ENCODE measurements around the gene BMPER. TPM values are rescaled to one million over a fixed set of nuclear protein-coding genes. Genes with fewer than 3 reads are reported as not detected.
A peak's percentile ranks its signal among the peaks of the same experiment; 100 is the strongest.

Gene BMPER
- total and polyA plus RNA-seq, 5 donors = 1.3 to 6.9 (median 5.1) TPM

DNA sequence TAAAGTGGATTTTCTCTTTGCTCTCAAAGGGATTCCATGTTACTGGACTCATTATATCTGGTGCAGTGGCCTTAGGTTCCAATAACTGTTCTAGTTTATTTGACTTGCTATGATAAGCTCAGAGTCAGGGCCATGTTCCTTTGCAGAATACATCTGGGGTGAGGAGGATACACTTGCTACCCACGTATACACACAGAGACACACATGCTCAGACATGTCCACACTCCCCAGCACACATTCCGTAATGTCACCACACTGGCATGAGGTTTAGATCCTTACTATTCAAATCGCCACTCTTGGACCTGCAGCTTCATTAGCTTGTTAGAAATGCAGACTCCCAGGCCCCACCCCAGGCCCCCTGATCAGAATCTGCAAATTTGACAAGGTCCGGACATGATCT is 195.3 kb downstream of the BMPER start:
- H3K4me3 ChIP-seq (ENCODE audit: low read length) = no peak overlapping the region
- H3K4me1 ChIP-seq (ENCODE audit: control insufficient read depth, insufficient read depth, low read length) = peaks cover 2% of the 10 kb centered on the region
- 89% methylated on average over 4 of the region's 4 CpGs for WGBS
- intact Hi-C loops (cut with DNase I) = no loop called here
- ATAC-seq = no peak
- H3K9me3 ChIP-seq (ENCODE audit: control insufficient read depth, low read length) = no peaks in the 10 kb centered on the region
- no peak for DNase-seq
- no peaks in the 10 kb centered on the region for H3K27me3 ChIP-seq (ENCODE audit: control insufficient read depth, insufficient read depth)
- no peak overlapping the region for H3K27ac ChIP-seq (ENCODE audit: low read length)

GRCh38 chr7:34104115-34104514 is 198.8 kb downstream of the BMPER start:
- Histone ChIP-seq H3K4me1 (ENCODE audit: control insufficient read depth, insufficient read depth, low read length) (no peaks in the 10 kb centered on the region), H3K4me3 (ENCODE audit: low read length) (no peak overlapping the region), H3K27ac (ENCODE audit: low read length) (no peak overlapping the region), H3K9me3 (ENCODE audit: control insufficient read depth, low read length) (no peaks in the 10 kb centered on the region), H3K27me3 (ENCODE audit: control insufficient read depth, insufficient read depth) (no peaks in the 10 kb centered on the region)
- intact Hi-C loops (cut with DNase I) = no loop called here
- DNase-seq = no peak
- WGBS = 59% methylated on average over 6 of the region's 6 CpGs
- ATAC-seq = no peak

- intact Hi-C loops (cut with DNase I) = no loop called here
- DNase-seq = no peak
- ATAC-seq = no peak
- Histone ChIP-seq H3K4me1 (ENCODE audit: control insufficient read depth, insufficient read depth, low read length) (no peaks in the 10 kb centered on the region), H3K27ac (ENCODE audit: low read length) (no peak overlapping the region), H3K4me3 (ENCODE audit: low read length) (no peak overlapping the region), H3K27me3 (ENCODE audit: control insufficient read depth, insufficient read depth) (no peaks in the 10 kb centered on the region), H3K9me3 (ENCODE audit: control insufficient read depth, low read length) (no peaks in the 10 kb centered on the region)
- 86% methylated on average over 1 of the region's 1 CpG for WGBS
These were observed 199.7 kb downstream of the BMPER start for GRCh38 chr7:34104992-34105391.

DNA sequence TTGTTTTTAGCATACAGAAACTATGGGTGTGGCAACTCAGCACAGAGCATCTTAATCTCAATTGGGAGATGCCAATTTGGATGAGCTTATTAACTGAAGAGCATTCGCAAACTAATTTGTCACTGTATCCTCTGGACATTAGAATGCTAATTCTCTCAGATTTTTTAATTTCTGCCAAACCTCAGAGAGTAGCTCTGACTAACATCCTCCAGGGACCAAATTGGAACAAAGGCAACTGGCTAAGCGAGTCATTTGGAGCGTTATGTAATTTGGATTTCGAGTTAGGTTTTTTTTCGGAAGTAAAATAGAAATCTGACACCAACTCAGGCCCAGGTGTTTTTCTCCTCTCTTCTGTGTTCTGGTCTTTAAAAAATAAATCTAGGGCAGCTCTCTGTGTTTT is 201.9 kb downstream of the BMPER start:
- Histone ChIP-seq H3K27ac (ENCODE audit: low read length) (no peak overlapping the region), H3K27me3 (ENCODE audit: control insufficient read depth, insufficient read depth) (no peaks in the 10 kb centered on the region), H3K9me3 (ENCODE audit: control insufficient read depth, low read length) (no peaks in the 10 kb centered on the region), H3K4me3 (ENCODE audit: low read length) (no peak overlapping the region), H3K4me1 (ENCODE audit: control insufficient read depth, insufficient read depth, low read length) (peaks cover 1% of the 10 kb centered on the region)
- DNase-seq (no peak), ATAC-seq (peak; percentile 67 to 69)
- WGBS = 33% methylated on average over 5 of the region's 5 CpGs
- intact Hi-C loops (cut with DNase I) = no loop called here

GRCh38 chr7:34108165-34108564 is 202.8 kb downstream of the BMPER start:
- no peaks in the 10 kb centered on the region for H3K27me3 ChIP-seq (ENCODE audit: control insufficient read depth, insufficient read depth)
- intact Hi-C loops (cut with DNase I) = no loop called here
- WGBS = 68% methylated on average over 4 of the region's 4 CpGs
- no peaks in the 10 kb centered on the region for H3K9me3 ChIP-seq (ENCODE audit: control insufficient read depth, low read length)
- no peak overlapping the region for H3K4me3 ChIP-seq (ENCODE audit: low read length)
- peak in 2 of 3 donors; percentile 34 to 66 for DNase-seq
- ATAC-seq = peak; percentile 89 to 91
- peaks cover 1% of the 10 kb centered on the region for H3K4me1 ChIP-seq (ENCODE audit: control insufficient read depth, insufficient read depth, low read length)
- H3K27ac ChIP-seq (ENCODE audit: low read length) = no peak overlapping the region

DNA sequence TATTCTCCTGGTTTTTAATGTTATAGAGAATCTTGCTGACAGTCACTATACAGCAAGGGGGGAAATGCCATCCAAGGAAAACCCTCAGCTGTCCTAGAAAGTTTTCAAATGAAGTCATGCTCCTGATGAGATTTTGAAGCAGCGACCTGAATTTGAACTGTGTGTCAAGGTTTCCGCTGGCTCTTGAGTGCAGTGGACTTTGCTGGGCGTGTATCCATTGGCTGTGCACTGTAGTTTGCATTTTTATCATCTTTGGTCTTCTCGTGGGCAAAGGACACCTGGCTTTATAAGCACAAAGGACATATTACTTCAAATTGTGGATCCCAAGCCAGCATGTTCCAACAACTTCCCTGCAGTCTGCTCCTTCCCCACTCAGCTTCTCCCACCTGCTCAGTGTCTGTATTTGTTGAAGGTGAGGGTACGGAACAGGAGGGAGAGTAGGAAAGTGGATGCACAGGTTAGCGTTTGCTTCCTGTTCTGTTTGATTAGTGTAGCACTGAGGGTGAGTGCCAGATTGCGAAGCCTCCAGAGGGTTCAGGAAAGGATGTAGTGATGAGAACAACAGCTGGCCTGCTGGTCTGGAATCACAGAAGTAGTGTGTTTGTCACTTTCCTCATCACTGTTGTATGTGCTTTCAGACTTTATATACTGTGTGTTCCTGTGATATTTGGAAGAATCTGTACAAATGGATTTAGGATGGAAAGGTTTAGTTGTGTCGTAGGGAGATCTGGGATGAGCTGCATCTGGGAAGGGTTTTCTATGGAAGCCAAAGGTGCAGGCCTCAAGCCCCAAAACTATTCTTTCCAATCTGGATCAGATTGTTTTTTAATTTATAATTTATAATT is 204.8 kb downstream of the BMPER start:
- Histone ChIP-seq H3K27me3 (ENCODE audit: control insufficient read depth, insufficient read depth) (no peaks in the 10 kb centered on the region), H3K27ac (ENCODE audit: low read length) (no peak overlapping the region), H3K9me3 (ENCODE audit: control insufficient read depth, low read length) (no peaks in the 10 kb centered on the region), H3K4me1 (ENCODE audit: control insufficient read depth, insufficient read depth, low read length) (peaks cover 1% of the 10 kb centered on the region), H3K4me3 (ENCODE audit: low read length) (no peak overlapping the region)
- peak in 1 of 2 donors; percentile 58 for ATAC-seq
- intact Hi-C loops (cut with DNase I) = no loop called here
- WGBS = 50% methylated on average over 8 of the region's 8 CpGs
- peak in 1 of 3 donors; percentile 62 for DNase-seq

DNA sequence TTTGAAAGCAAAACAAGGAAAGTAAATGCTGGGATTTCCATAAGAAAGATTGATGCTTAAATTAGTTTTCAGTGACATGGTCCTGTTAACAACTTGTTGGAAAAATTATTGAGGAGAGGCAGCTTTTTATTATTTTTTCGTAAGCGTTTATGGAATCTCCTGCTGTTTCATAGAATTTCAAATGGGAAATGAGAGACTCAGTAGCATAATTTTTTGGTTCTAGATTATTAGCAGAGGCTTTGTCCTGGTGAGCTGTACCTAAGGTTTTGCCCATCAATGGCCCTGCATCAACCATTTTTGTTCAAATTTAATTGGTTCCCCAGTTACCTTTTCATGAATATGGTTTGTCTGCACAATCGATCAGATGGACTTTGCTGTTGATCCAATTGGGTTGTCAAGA is 205.7 kb downstream of the BMPER start:
- Histone ChIP-seq H3K27ac (ENCODE audit: low read length) (no peak overlapping the region), H3K27me3 (ENCODE audit: control insufficient read depth, insufficient read depth) (no peaks in the 10 kb centered on the region), H3K4me1 (ENCODE audit: control insufficient read depth, insufficient read depth, low read length) (peaks cover 1% of the 10 kb centered on the region), H3K4me3 (ENCODE audit: low read length) (no peak overlapping the region), H3K9me3 (ENCODE audit: control insufficient read depth, low read length) (no peaks in the 10 kb centered on the region)
- ATAC-seq (no peak), DNase-seq (no peak)
- intact Hi-C loops (cut with DNase I) = no loop called here
- 74% methylated on average over 3 of the region's 3 CpGs for WGBS

DNA sequence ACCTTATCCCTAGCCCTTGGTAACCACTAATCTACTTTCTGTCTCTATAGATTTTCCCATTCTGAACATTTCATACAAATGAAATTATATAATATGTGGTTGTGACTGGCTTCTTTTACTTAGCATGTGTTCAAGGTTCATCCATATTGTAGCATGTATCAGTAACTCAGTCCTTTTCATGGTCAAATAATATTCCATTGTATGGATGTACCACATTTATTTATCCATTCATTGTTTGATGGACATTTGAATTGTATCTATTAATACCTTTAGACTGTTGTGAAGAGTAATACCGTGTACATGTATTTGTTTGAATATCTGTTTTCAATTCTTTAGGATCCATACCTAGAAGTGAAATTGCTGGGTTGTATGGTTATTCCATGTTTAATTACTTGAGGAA is 210.2 kb downstream of the BMPER start:
- 88% methylated on average over 1 of the region's 1 CpG for WGBS
- Histone ChIP-seq H3K9me3 (ENCODE audit: control insufficient read depth, low read length) (no peaks in the 10 kb centered on the region), H3K27ac (ENCODE audit: low read length) (no peak overlapping the region), H3K4me3 (ENCODE audit: low read length) (no peak overlapping the region), H3K4me1 (ENCODE audit: control insufficient read depth, insufficient read depth, low read length) (peaks cover 1% of the 10 kb centered on the region), H3K27me3 (ENCODE audit: control insufficient read depth, insufficient read depth) (no peaks in the 10 kb centered on the region)
- no peak for DNase-seq
- intact Hi-C loops (cut with DNase I) = no loop called here
- ATAC-seq = no peak

DNA sequence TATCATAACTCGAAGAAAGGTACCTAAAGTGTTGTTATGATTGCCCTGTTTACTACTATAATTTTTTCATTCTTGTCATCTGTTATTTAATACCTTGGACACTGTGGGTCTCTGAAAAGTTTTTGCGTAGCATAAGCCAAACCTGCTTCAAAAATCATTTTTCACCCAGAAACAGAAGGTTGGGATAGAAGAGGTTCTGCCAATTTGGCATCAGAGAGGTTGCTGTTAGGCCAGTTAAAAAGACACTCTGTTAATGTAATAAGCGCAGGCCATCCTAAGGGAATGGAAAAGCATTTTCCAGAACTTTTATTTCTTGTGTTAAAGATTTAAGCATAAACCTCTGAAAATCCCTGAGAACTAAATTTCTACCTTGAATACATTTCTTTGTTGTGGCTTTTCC is 212.2 kb downstream of the BMPER start:
- Histone ChIP-seq H3K27me3 (ENCODE audit: control insufficient read depth, insufficient read depth) (no peaks in the 10 kb centered on the region), H3K4me3 (ENCODE audit: low read length) (no peak overlapping the region), H3K27ac (ENCODE audit: low read length) (no peak overlapping the region), H3K4me1 (ENCODE audit: control insufficient read depth, insufficient read depth, low read length) (no peaks in the 10 kb centered on the region), H3K9me3 (ENCODE audit: control insufficient read depth, low read length) (no peaks in the 10 kb centered on the region)
- intact Hi-C loops (cut with DNase I) = no loop called here
- 74% methylated on average over 3 of the region's 3 CpGs for WGBS
- DNase-seq = no peak
- no peak for ATAC-seq

DNA sequence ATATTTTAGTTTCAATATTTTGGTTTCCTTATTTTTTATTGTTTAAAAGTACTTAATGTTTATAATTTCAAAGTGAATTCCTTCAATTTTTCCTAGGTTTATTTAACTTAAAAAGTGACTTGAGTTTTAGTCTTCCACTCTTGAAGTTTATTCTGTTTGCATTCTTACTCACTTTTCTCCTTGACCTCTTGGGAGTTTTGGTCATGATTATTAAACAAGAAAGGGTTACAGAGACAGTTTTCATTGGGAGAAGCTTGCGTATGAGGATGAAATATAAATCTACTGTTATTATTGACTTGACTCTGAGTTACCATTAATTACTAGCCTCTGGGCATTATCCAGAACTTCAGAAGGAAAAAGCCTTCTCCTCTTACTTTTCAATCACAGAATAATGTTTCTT is 216.0 kb downstream of the BMPER start:
- intact Hi-C loops (cut with DNase I) = no loop called here
- H3K27ac ChIP-seq (ENCODE audit: low read length) = no peak overlapping the region
- WGBS = 85% methylated on average over 1 of the region's 1 CpG
- ATAC-seq (no peak), DNase-seq (no peak)
- no peak overlapping the region for H3K4me3 ChIP-seq (ENCODE audit: low read length)
- no peaks in the 10 kb centered on the region for H3K4me1 ChIP-seq (ENCODE audit: control insufficient read depth, insufficient read depth, low read length)
- no peaks in the 10 kb centered on the region for H3K27me3 ChIP-seq (ENCODE audit: control insufficient read depth, insufficient read depth)
- H3K9me3 ChIP-seq (ENCODE audit: control insufficient read depth, low read length) = no peaks in the 10 kb centered on the region

- Histone ChIP-seq H3K4me3 (ENCODE audit: low read length) (no peak overlapping the region), H3K9me3 (ENCODE audit: control insufficient read depth, low read length) (no peaks in the 10 kb centered on the region), H3K27ac (ENCODE audit: low read length) (no peak overlapping the region), H3K27me3 (ENCODE audit: control insufficient read depth, insufficient read depth) (no peaks in the 10 kb centered on the region), H3K4me1 (ENCODE audit: control insufficient read depth, insufficient read depth, low read length) (no peaks in the 10 kb centered on the region)
- DNase-seq = no peak
- WGBS = 69% methylated on average over 2 of the region's 2 CpGs
- ATAC-seq = no peak
- intact Hi-C loops (cut with DNase I) = no loop called here
These were observed 218.0 kb downstream of the BMPER start for GRCh38 chr7:34123316-34123715.

DNA sequence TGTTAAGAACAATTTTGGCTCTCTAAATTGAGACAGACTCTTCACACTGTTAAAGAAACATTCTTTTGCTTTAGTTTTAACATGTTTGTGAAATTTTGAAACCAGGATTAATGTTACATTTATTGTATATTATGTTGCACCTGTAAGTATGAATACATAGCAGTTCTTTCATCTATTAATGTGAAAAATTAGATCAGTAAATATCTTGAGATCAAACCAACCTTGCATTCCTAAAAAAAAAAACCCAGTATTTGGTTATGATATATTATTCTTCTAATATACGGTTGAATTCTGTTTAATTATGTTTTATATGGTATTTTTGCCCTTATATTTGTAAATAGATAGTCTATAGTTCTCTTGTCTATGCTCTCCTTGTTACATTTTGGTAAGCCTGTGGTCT is 219.4 kb downstream of the BMPER start:
- intact Hi-C loops (cut with DNase I) = no loop called here
- Histone ChIP-seq H3K4me3 (ENCODE audit: low read length) (no peak overlapping the region), H3K9me3 (ENCODE audit: control insufficient read depth, low read length) (no peaks in the 10 kb centered on the region), H3K27me3 (ENCODE audit: control insufficient read depth, insufficient read depth) (no peaks in the 10 kb centered on the region), H3K4me1 (ENCODE audit: control insufficient read depth, insufficient read depth, low read length) (no peaks in the 10 kb centered on the region), H3K27ac (ENCODE audit: low read length) (no peak overlapping the region)
- ATAC-seq (no peak), DNase-seq (no peak)
- WGBS = 62% methylated on average over 1 of the region's 1 CpG

Data from right cardiac atrium (tissue), 5 donors.